HepG2 (cell line): ENCODE measurements around the gene CLIC6. TPM values are rescaled to one million over a fixed set of nuclear protein-coding genes. Genes with fewer than 3 reads are reported as not detected.

ENCODE experiments used
- AGO1 ChIP-seq: fragments of 200-400 bp; formaldehyde crosslinking; IDR thresholded peaks from 2 replicates; pipeline ENCODE4 v1.6.1; 2017; ENCODE audit warnings: mild to moderate bottlenecking, low read depth, low read length, moderate library complexity; ENCODE audit not compliant: poor library complexity, severe bottlenecking
- ELF1 ChIP-seq: sonication (generic); formaldehyde crosslinking; IDR thresholded peaks from 2 replicates; pipeline ENCODE4 v1.4.0; 2020; ENCODE audit warnings: missing genetic modification reagents
- FOXO1 ChIP-seq: sonication (generic); formaldehyde crosslinking; IDR thresholded peaks from 2 replicates; pipeline ENCODE4 v1.4.0; 2020; ENCODE audit warnings: missing genetic modification reagents
- HCFC1 ChIP-seq: fragments of 150-350 bp; IDR thresholded peaks from 2 replicates; pipeline ENCODE4 v1.6.1; 2014; ENCODE audit warnings: low read depth, low read length
- HMGXB3 ChIP-seq: sonication (generic); formaldehyde crosslinking; IDR thresholded peaks from 2 replicates; pipeline ENCODE4 v1.4.0; 2020; ENCODE audit warnings: missing genetic modification reagents, borderline replicate concordance
- IKZF4 ChIP-seq: sonication (generic); formaldehyde crosslinking; IDR thresholded peaks from 2 replicates; pipeline ENCODE4 v1.5.1; 2020; ENCODE audit warnings: borderline replicate concordance, mild to moderate bottlenecking, low read depth, missing genetic modification reagents; ENCODE audit errors: not compliant biosample characterization
- LRRFIP1 ChIP-seq: sonication (generic); formaldehyde crosslinking; conservative IDR thresholded peaks from 2 replicates; pipeline ENCODE4 v1.4.0; 2020; ENCODE audit warnings: missing genetic modification reagents
- MTERF4 ChIP-seq: sonication (generic); formaldehyde crosslinking; IDR thresholded peaks from 2 replicates; pipeline ENCODE4 v1.8.0; 2023; ENCODE audit warnings: mild to moderate bottlenecking, missing genetic modification reagents
- NFKB2 ChIP-seq: sonication (generic); formaldehyde crosslinking; IDR thresholded peaks from 2 replicates; pipeline ENCODE4 v1.4.0; 2020; ENCODE audit warnings: missing genetic modification reagents, borderline replicate concordance
- PHB2 ChIP-seq: fragments of 450-650 bp; IDR thresholded peaks from 2 replicates; pipeline ENCODE4 v1.6.1; 2018; ENCODE audit not compliant: partially characterized antibody
- POLR2A ChIP-seq, 2 experiments: IDR thresholded peaks; 2 replicates each; pipeline ENCODE4 v1.6.1; 2011; ENCODE audit warnings: low read depth in 2 of 2, low read length in 2 of 2, mild to moderate bottlenecking in 1 of 2, moderate library complexity in 1 of 2; ENCODE audit not compliant: insufficient read depth in 1 of 2
- SALL1 ChIP-seq: sonication (generic); formaldehyde crosslinking; IDR thresholded peaks from 2 replicates; pipeline ENCODE4 v1.8.0; 2022; ENCODE audit warnings: mild to moderate bottlenecking, missing genetic modification reagents
- SRSF9 ChIP-seq: fragments of 200-400 bp; formaldehyde crosslinking; IDR thresholded peaks from 2 replicates; pipeline ENCODE4 v1.6.1; 2018; ENCODE audit warnings: borderline replicate concordance, mild to moderate bottlenecking, low read depth, low read length; ENCODE audit not compliant: insufficient read depth, poor library complexity, severe bottlenecking
- TOE1 ChIP-seq: sonication (generic); formaldehyde crosslinking; IDR thresholded peaks from 2 replicates; pipeline ENCODE4 v1.4.0; 2020; ENCODE audit warnings: mild to moderate bottlenecking, missing genetic modification reagents
- ZBTB21 ChIP-seq: sonication (generic); formaldehyde crosslinking; IDR thresholded peaks from 2 replicates; pipeline ENCODE4 v1.4.0; 2020; ENCODE audit warnings: missing genetic modification reagents
- ZFP36 ChIP-seq: fragments of 150-350 bp; IDR thresholded peaks from 2 replicates; pipeline ENCODE4 v1.6.1; 2018; ENCODE audit warnings: borderline replicate concordance, low read length, low read depth; ENCODE audit not compliant: partially characterized antibody
- ZNF17 ChIP-seq: sonication (generic); formaldehyde crosslinking; IDR thresholded peaks from 2 replicates; pipeline ENCODE4 v1.5.0; 2020; ENCODE audit warnings: mild to moderate bottlenecking, missing genetic modification reagents
- ZNF484 ChIP-seq: sonication (generic); formaldehyde crosslinking; IDR thresholded peaks from 2 replicates; pipeline ENCODE4 v1.5.1; 2020; ENCODE audit warnings: mild to moderate bottlenecking, low read depth, missing genetic modification reagents, borderline replicate concordance
- ZNF564 ChIP-seq: sonication (generic); formaldehyde crosslinking; IDR thresholded peaks from 2 replicates; pipeline ENCODE4 v1.8.1; 2023; ENCODE audit warnings: mild to moderate bottlenecking, missing genetic modification reagents
- ZNF589 ChIP-seq: sonication (generic); formaldehyde crosslinking; conservative IDR thresholded peaks from 2 replicates; pipeline ENCODE4 v1.8.0; 2022; ENCODE audit warnings: mild to moderate bottlenecking, moderate library complexity, missing genetic modification reagents
- ZNF703 ChIP-seq: sonication (generic); formaldehyde crosslinking; IDR thresholded peaks from 2 replicates; pipeline ENCODE4 v1.5.1; 2020; ENCODE audit warnings: missing genetic modification reagents, mild to moderate bottlenecking, moderate library complexity, borderline replicate concordance
- ZNF766 ChIP-seq: sonication (generic); formaldehyde crosslinking; IDR thresholded peaks from 2 replicates; pipeline ENCODE4 v1.5.0; 2020; ENCODE audit warnings: missing genetic modification reagents, borderline replicate concordance
- ZSCAN20 ChIP-seq: sonication (generic); formaldehyde crosslinking; IDR thresholded peaks from 2 replicates; pipeline ENCODE4 v1.4.0; 2020; ENCODE audit warnings: missing genetic modification reagents, mild to moderate bottlenecking, borderline replicate concordance
- polyA plus RNA-seq, 8 experiments: library from polyadenylated mRNA; depleted of rRNA in 3 of 8; stranded (reverse) in 7 of 8; unstranded in 1 of 8; fragments of >200 nt; fragmentation: Illumina TruSeq in 4 of 8; extraction: Trizol in 4 of 8; gene quantifications; 2 replicates each; pipeline versions ENCODE4 v1.2.1 to v1.2.3, GENCODE V29; 2011 to 2016; ENCODE audit warnings: low read depth in 4 of 8, missing spikeins in 1 of 8, mixed read lengths in 1 of 8; ENCODE audit not compliant: insufficient read depth in 1 of 8
- total RNA-seq, 5 experiments: library from RNA; depleted of rRNA; stranded (reverse); fragments of >200 nt; fragmentation: Illumina TruSeq; extraction: Trizol; gene quantifications; 2 replicates each; pipeline ENCODE4 v1.2.3, GENCODE V29; 2016; ENCODE audit warnings: low read depth in 1 of 5

Gene CLIC6
- total and polyA plus RNA-seq, 2 of the 13 experiments (the other 11 are each of a cell fraction or from before 2014, with no cell fraction given), result not detected

GRCh38 chr21:34745557-34746255, 76.9 kb downstream of the CLIC6 start (continued):
- no peak for TF ChIP-seq ZBTB21 (CRISPR knock-in tag)
- TF ChIP-seq FOXO1 (CRISPR knock-in tag), result no peak
- no peak for TF ChIP-seq MTERF4
- no peak for TF ChIP-seq PHB2
- no peak for TF ChIP-seq ZNF766 (CRISPR knock-in tag)
- TF ChIP-seq IKZF4 (CRISPR knock-in tag), result no peak
- TF ChIP-seq HMGXB3, result 0 out of 2 replicates have a peak, but pooled peaks have one; percentile 33
- TF ChIP-seq LRRFIP1 (CRISPR knock-in tag), result no peak
- TF ChIP-seq SALL1 (CRISPR knock-in tag), result peak; percentile 63
- no peak for TF ChIP-seq ZNF564 (CRISPR knock-in tag)
- TF ChIP-seq ZNF703, result no peak
- TF ChIP-seq ZSCAN20 (CRISPR knock-in tag), result no peak
- TF ChIP-seq SRSF9, result no peak
- TF ChIP-seq AGO1, result no peak
- no peak for TF ChIP-seq NFKB2 (CRISPR knock-in tag)
- no peak for TF ChIP-seq TOE1 (CRISPR knock-in tag)
- peak; percentile 27 for TF ChIP-seq ZFP36
- peak; percentile 67 for TF ChIP-seq ELF1 (CRISPR knock-in tag)
- TF ChIP-seq ZNF589 (CRISPR knock-in tag), result no peak
- TF ChIP-seq HCFC1, result no peak
- TF ChIP-seq ZNF484, result no peak
- no peak for TF ChIP-seq ZNF17 (CRISPR knock-in tag)
- no peak for TF ChIP-seq POLR2A (IDR thresholded peaks at IDR 0.05; ENCODE audit: insufficient read depth in 1 of 2, low read depth in 2 of 2, low read length in 2 of 2)
